ENCODE measurements around the gene MRPS15.

DNA sequence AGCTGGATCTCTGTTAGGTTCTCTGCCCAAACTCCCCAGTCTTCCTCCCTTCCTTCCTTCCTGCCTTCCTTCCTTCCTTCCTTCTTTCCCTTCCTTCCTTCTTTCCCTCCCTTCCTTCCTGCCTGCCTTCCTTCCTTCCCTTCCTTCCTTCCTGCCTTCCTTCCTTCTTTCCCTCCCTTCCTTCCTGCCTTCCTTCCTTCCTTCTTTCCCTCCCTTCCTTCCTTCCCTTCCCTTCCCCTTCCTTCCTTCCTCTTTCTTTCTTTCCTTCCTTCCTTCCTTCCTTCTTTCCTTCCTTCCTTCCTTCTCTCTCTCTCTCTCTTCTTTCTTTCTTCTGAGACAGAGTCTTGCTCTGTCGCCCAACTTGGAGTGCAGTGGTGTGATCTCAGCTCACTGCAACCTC is 57.7 kb downstream of the MRPS15 start:
- TF ChIP-seq, protein P1, sequence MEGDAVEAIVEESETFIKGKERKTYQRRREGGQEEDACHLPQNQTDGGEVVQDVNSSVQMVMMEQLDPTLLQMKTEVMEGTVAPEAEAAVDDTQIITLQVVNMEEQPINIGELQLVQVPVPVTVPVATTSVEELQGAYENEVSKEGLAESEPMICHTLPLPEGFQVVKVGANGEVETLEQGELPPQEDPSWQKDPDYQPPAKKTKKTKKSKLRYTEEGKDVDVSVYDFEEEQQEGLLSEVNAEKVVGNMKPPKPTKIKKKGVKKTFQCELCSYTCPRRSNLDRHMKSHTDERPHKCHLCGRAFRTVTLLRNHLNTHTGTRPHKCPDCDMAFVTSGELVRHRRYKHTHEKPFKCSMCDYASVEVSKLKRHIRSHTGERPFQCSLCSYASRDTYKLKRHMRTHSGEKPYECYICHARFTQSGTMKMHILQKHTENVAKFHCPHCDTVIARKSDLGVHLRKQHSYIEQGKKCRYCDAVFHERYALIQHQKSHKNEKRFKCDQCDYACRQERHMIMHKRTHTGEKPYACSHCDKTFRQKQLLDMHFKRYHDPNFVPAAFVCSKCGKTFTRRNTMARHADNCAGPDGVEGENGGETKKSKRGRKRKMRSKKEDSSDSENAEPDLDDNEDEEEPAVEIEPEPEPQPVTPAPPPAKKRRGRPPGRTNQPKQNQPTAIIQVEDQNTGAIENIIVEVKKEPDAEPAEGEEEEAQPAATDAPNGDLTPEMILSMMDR (IDR thresholded peaks at IDR 0.05), result no peak
- TF ChIP-seq POLR2A (IDR thresholded peaks at IDR 0.05), result no peak
